Thyroid gland (tissue), 4 donors: ENCODE results near the gene DNASE2B. TPM values are rescaled to one million over a fixed set of nuclear protein-coding genes. Genes with fewer than 3 reads are reported as not detected.

Source experiments
- DNase-seq, 2 donors: peaks; one replicate each; pipeline ENCODE4 v3.0.0-alpha.2; 2019
- H3K27ac ChIP-seq, 3 donors: fragments of 200-600 bp; sonication (generic); 1 replicate in 2 of 3; 2 replicates in 1 of 3; pipeline ENCODE4 v1.5.1; 2016 to 2019; ENCODE audit warnings: mild to moderate bottlenecking in 1 of 3, moderate library complexity in 1 of 3
- H3K27me3 ChIP-seq: fragments of 200-600 bp; sonication (generic); one replicate; pipeline ENCODE4 v1.5.1; 2019
- H3K36me3 ChIP-seq, 2 donors: fragments of 200-600 bp; sonication (generic); one replicate each; pipeline ENCODE4 v1.5.1; 2016 to 2019
- H3K4me1 ChIP-seq, 2 donors: fragments of 200-600 bp; sonication (generic); one replicate each; pipeline ENCODE4 v1.5.1; 2017 to 2019
- H3K4me3 ChIP-seq, 3 donors: fragments of 200-600 bp; sonication (generic); replicated peaks in 1 of 3; 1 replicate in 2 of 3; 2 replicates in 1 of 3; pipeline ENCODE4 v1.5.1; 2016; ENCODE audit warnings: mild to moderate bottlenecking in 1 of 3
- H3K9me3 ChIP-seq: fragments of 200-600 bp; sonication (generic); one replicate; pipeline ENCODE4 v1.5.1; 2017
- POLR2A ChIP-seq, 2 donors: fragments of 450-650 bp; IDR thresholded peaks; one replicate each; pipeline ENCODE4 v1.6.1; 2017; ENCODE audit warnings: antibody characterized with exemption in 2 of 2, mild to moderate bottlenecking in 2 of 2, moderate library complexity in 1 of 2
- WGBS, 2 donors: methylation state at CpG; one replicate each; pipeline ENCODE4 v1.1.5; 2017; 5-methylcytosine and 5-hydroxymethylcytosine counted together
- intact Hi-C: fragments of 100-400 bp; cut with DNase I; formaldehyde crosslinking; loops from one replicate; pipeline ENCODE4 v1.15.1; 2023
- total RNA-seq, 4 donors: library from RNA; depleted of rRNA; stranded (reverse); fragments of >200 nt; gene quantifications; one replicate each; pipeline ENCODE4 v1.2.3, GENCODE V29; 2016
- TF ChIP-seq, protein P1 (sequence below), 6 experiments: fragments of 200-600 bp in 3 of 6; fragments of 450-650 bp in 3 of 6; sonication (generic) in 3 of 6; IDR thresholded peaks; one replicate each; pipeline ENCODE4 v1.5.1; 2016 to 2019; ENCODE audit warnings: antibody characterized with exemption in 6 of 6, mild to moderate bottlenecking in 2 of 6, inconsistent platforms in 1 of 6, moderate library complexity in 1 of 6

Gene DNASE2B, protein sequence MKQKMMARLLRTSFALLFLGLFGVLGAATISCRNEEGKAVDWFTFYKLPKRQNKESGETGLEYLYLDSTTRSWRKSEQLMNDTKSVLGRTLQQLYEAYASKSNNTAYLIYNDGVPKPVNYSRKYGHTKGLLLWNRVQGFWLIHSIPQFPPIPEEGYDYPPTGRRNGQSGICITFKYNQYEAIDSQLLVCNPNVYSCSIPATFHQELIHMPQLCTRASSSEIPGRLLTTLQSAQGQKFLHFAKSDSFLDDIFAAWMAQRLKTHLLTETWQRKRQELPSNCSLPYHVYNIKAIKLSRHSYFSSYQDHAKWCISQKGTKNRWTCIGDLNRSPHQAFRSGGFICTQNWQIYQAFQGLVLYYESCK
- total RNA-seq = under 1 TPM in 1 of 4 donors, not detected in 3; 0.88 TPM

DNA sequence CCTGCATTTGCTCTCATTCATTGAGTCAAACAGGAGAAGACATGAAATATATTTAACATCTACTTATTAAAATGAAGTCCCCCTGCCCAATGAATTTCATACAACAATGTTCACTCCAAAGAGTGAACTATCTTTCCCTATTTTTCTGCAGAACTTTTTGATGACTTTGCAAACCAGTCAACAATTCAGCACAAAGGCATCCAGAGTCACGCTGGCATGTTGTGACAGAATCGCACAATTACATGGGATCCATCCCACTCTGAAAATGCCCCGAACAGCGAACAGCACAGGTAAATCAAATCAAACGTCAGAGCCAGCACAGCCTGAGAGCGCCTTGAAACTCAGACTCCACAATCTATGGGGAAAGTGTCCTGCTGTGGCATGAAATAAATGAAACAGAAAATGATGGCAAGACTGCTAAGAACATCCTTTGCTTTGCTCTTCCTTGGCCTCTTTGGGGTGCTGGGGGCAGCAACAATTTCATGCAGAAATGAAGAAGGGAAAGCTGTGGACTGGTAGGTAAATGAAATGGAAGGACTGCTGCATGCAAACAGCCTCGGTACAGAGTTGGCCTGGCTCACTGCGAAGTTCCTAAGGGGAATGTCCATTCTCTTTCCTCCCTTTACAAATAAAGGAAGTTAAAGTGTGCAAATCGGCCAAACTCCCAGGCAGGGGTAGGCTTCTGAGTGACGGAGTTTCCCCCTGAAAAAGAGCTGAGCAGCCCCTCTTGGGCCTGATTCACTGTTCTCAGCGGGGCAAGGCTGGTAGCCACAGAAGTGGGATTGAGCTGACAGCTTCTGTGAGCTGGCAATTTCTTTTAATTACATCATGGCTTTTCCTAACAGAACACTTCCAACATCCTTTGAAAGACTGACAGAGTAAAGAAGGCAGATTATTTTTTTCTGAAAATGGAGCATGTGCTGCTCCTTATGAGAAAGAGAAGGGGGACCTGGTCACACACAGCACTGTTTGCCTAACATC is at the start of gene DNASE2B:
Gene DNASE2B, plus strand, starts transcription at position 310 of the 981 bp plus-strand sequence. Its CDS starts 81 bp downstream, at position 391.
- intact Hi-C loops = no loop called here
- H3K9me3 ChIP-seq = no peaks in the 10 kb centered on the region
- 80 to 81% methylated on average over 11 of the region's 11 CpGs for WGBS, 2 donors

DNA sequence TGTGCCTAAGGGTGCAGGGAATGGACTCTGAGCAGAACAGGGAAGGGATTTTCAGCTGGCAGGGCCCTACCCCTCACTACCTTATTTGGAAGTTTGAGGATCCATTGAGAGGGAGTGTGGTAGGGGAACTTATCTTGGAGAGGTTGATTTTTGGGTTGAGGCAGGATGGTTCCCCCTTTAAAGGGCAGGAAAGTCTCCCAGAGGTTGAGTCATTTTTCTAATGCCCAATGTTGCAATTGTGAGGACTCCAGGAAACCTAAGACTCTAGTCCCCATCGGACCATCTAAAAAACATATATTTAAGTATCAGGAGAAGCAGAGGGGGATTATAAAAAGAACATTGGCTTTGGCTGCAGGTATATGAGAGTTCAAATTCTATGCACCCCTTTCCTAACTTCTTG is 49.5 kb upstream of the DNASE2B start:
- no peaks in the 10 kb centered on the region for H3K9me3 ChIP-seq
- no peaks in the 10 kb centered on the region for H3K27me3 ChIP-seq
- 93 to 96% methylated on average over 1 of the region's 1 CpG for whole genome bisulfite sequencing, 2 donors
- DNase-seq = no peak
- no peak overlapping the region for H3K4me3 ChIP-seq
- TF ChIP-seq POLR2A (IDR thresholded peaks at IDR 0.05) = no peak
- TF ChIP-seq, protein P1, sequence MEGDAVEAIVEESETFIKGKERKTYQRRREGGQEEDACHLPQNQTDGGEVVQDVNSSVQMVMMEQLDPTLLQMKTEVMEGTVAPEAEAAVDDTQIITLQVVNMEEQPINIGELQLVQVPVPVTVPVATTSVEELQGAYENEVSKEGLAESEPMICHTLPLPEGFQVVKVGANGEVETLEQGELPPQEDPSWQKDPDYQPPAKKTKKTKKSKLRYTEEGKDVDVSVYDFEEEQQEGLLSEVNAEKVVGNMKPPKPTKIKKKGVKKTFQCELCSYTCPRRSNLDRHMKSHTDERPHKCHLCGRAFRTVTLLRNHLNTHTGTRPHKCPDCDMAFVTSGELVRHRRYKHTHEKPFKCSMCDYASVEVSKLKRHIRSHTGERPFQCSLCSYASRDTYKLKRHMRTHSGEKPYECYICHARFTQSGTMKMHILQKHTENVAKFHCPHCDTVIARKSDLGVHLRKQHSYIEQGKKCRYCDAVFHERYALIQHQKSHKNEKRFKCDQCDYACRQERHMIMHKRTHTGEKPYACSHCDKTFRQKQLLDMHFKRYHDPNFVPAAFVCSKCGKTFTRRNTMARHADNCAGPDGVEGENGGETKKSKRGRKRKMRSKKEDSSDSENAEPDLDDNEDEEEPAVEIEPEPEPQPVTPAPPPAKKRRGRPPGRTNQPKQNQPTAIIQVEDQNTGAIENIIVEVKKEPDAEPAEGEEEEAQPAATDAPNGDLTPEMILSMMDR (IDR thresholded peaks at IDR 0.05) = no peak
- peaks cover 0 to 3% of the 10 kb centered on the region in 2 donors for H3K4me1 ChIP-seq
- H3K27ac ChIP-seq = no peak overlapping the region
- intact Hi-C loops = no loop called here
- no peaks in the 10 kb centered on the region for H3K36me3 ChIP-seq

More for the DNA sequence above, at the start of gene DNASE2B:
- no peaks in the 10 kb centered on the region for H3K4me1 ChIP-seq
- TF ChIP-seq, protein P1 (IDR thresholded peaks at IDR 0.05) = no peak
- TF ChIP-seq POLR2A (IDR thresholded peaks at IDR 0.05) = no peak
- DNase-seq = no peak
- no peaks in the 10 kb centered on the region for H3K27me3 ChIP-seq
- no peak within 1 kb of the TSS for H3K4me3 ChIP-seq
- H3K36me3 ChIP-seq = no peaks in the 10 kb centered on the region
- no peak within 1 kb of the TSS for H3K27ac ChIP-seq

DNA sequence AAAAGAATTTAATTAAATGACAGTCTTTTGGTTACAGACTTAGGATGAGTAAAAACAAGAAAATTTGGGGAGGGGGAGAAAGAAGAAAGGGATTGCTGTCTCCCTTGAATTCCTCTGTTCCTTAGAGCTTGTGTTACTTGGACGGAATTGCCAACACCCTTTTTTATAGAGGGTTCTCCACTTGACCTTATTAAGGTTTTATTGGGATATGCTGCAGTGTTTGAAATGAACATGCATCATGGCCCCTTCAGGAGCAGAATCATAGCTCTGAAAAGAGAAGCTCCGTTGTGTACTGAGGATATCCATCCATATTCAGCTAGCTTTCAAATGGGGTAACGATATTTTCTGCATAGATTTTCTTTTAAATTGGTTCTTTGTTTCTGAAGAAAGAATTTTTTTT is 48.2 kb upstream of the DNASE2B start:
- WGBS, 2 donors = 60 to 64% methylated on average over 3 of the region's 3 CpGs
- no peaks in the 10 kb centered on the region for H3K27me3 ChIP-seq

DNA sequence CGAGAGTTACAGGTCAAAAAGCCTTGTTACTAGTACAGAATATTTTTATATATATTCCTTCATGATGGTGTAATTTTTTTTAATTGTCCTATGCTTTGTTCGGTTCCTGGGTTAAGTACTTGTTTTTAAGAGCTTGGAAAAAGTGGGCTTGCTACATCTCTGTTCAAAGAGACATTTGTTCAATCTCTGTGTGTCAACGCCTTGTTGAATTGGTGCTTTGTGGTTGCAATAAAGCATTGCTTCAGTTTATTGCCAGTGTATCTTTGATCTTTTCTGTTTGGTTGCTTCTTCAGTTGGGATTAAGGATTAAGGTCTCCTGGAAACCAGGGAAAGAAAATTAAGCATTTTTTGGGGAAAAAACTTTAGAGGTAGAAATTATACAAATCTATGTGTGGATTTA is 47.7 kb upstream of the DNASE2B start:
- no peak for DNase-seq
- no peaks in the 10 kb centered on the region for H3K27me3 ChIP-seq
- no peaks in the 10 kb centered on the region for H3K36me3 ChIP-seq
- intact Hi-C loops = no loop called here
- peaks cover 0 to 3% of the 10 kb centered on the region in 2 donors for H3K4me1 ChIP-seq
- H3K9me3 ChIP-seq = no peaks in the 10 kb centered on the region
- no peak for TF ChIP-seq POLR2A (IDR thresholded peaks at IDR 0.05)
- TF ChIP-seq, protein P1 (IDR thresholded peaks at IDR 0.05) = no peak
- 93% methylated on average over 3 of the region's 3 CpGs for WGBS, 2 donors
- no peak overlapping the region for H3K4me3 ChIP-seq
- H3K27ac ChIP-seq = no peak overlapping the region

More for the DNA sequence above, 48.2 kb upstream of the DNASE2B start:
- Histone ChIP-seq H3K27ac (no peak overlapping the region), H3K4me3 (no peak overlapping the region), H3K36me3 (no peaks in the 10 kb centered on the region), H3K9me3 (no peaks in the 10 kb centered on the region), H3K4me1 (peaks cover 0 to 3% of the 10 kb centered on the region in 2 donors)
- DNase-seq = no peak
- TF ChIP-seq, protein P1 (IDR thresholded peaks at IDR 0.05) = no peak
- TF ChIP-seq POLR2A (IDR thresholded peaks at IDR 0.05) = no peak
- intact Hi-C loops = no loop called here
